A549 (cell line): ENCODE data around the gene GABRA5. TPM values are rescaled to one million over a fixed set of nuclear protein-coding genes. Genes with fewer than 3 reads are reported as not detected.

Experiments
- ATAC-seq, 2 experiments: fragments of 200-7000 bp in 1 of 2; fragments of >200 bp in 1 of 2; cut with Nextera tagmentation in 1 of 2; cut with Tn5 transposase in 1 of 2; 3 replicates each; pipeline versions ENCODE4 v1.8.0 to v1.9.1; 2018 to 2020; ENCODE audit warnings: mild to moderate bottlenecking in 1 of 2, moderate library complexity in 1 of 2
- CTCF ChIA-PET: fragments of 300-600 bp; sonication (Branson Sonifier 250); formaldehyde crosslinking; extraction: SDS; loops from one replicate; lab custom pipeline; 2021; ENCODE audit warnings: antibody characterized with exemption, inconsistent platforms; lab: Yijun Ruan, JAX
- POLR2A ChIA-PET: fragments of 350-600 bp; formaldehyde crosslinking; extraction: SDS; loops from one replicate; lab custom pipeline; 2021; ENCODE audit warnings: antibody characterized with exemption, inconsistent platforms; lab: Yijun Ruan, JAX
- DNase-seq, 2 experiments: peaks; one replicate each; pipeline versions ENCODE4 v3.0.0 to v3.0.0-alpha.2; 2011 to 2016; ENCODE audit warnings: low read depth in 1 of 2, low spot score in 1 of 2
- FAIRE-seq: peaks from 2 replicates; lab custom pipeline; 2011; peaks lifted over from hg19 to GRCh38; lab: Jason Lieb, UNC
- H3K27ac ChIP-seq, 2 experiments: fragments of >200 bp; sonication (Bioruptor Twin); formaldehyde crosslinking; 3 replicates each; pipeline ENCODE4 v1.5.1; 2016 to 2017
- H3K4me1 ChIP-seq: fragments of >200 bp; sonication (Bioruptor Twin); formaldehyde crosslinking; 3 replicates; pipeline ENCODE4 v1.6.1; 2016
- H3K4me2 ChIP-seq: fragments of >200 bp; sonication (Bioruptor Twin); formaldehyde crosslinking; 3 replicates; pipeline ENCODE4 v1.6.1; 2016
- H3K4me3 ChIP-seq: fragments of >200 bp; sonication (Bioruptor Twin); formaldehyde crosslinking; 3 replicates; pipeline ENCODE4 v1.5.1; 2016
- H3K9me3 ChIP-seq: fragments of >200 bp; sonication (Bioruptor Twin); formaldehyde crosslinking; 3 replicates; pipeline ENCODE4 v1.6.1; 2016
- ATOH8 ChIP-seq: fragments of 250-450 bp; sonication (Bioruptor Pico); IDR thresholded peaks from 2 replicates; pipeline ENCODE4 v1.5.0; 2020; ENCODE audit warnings: low read depth, mild to moderate bottlenecking, moderate library complexity
- CBX2 ChIP-seq: fragments of 200-600 bp; sonication (generic); IDR thresholded peaks from 2 replicates; pipeline ENCODE4 v1.6.1; 2016; ENCODE audit warnings: low read depth, mild to moderate bottlenecking, borderline replicate concordance
- CHD2 ChIP-seq: fragments of 150-350 bp; IDR thresholded peaks from 2 replicates; pipeline ENCODE4 v1.6.1; 2014; ENCODE audit warnings: low read length; ENCODE audit not compliant: partially characterized antibody
- CHD4 ChIP-seq: fragments of 200-600 bp; sonication (generic); IDR thresholded peaks from 2 replicates; pipeline ENCODE4 v1.6.1; 2016; ENCODE audit warnings: antibody characterized with exemption, mild to moderate bottlenecking, borderline replicate concordance
- CTCF ChIP-seq: fragments of >200 bp; sonication (Bioruptor Twin); formaldehyde crosslinking; IDR thresholded peaks from 3 replicates; pipeline ENCODE4 v1.5.1; 2016
- E2F6 ChIP-seq: IDR thresholded peaks from 2 replicates; pipeline ENCODE4 v1.6.1; 2012; ENCODE audit warnings: low read depth, borderline replicate concordance
- EHF ChIP-seq: fragments of 250-450 bp; sonication (Bioruptor Pico); IDR thresholded peaks from 2 replicates; pipeline ENCODE4 v1.5.0; 2020; ENCODE audit warnings: mild to moderate bottlenecking
- ELK1 ChIP-seq: fragments of 150-350 bp; IDR thresholded peaks from 2 replicates; pipeline ENCODE4 v1.6.1; 2014; ENCODE audit warnings: low read depth, mild to moderate bottlenecking, low read length
- ESRRA ChIP-seq: fragments of 150-350 bp; IDR thresholded peaks from 2 replicates; pipeline ENCODE4 v1.6.1; 2014; ENCODE audit warnings: mild to moderate bottlenecking, low read length, borderline replicate concordance
- FOSB ChIP-seq: fragments of 250-450 bp; sonication (Bioruptor Pico); IDR thresholded peaks from 2 replicates; pipeline ENCODE4 v1.5.0; 2020; ENCODE audit warnings: mild to moderate bottlenecking, moderate library complexity
- FOXS1 ChIP-seq: fragments of 250-450 bp; sonication (Bioruptor Pico); IDR thresholded peaks from 2 replicates; pipeline ENCODE4 v1.5.0; 2020; ENCODE audit warnings: mild to moderate bottlenecking, moderate library complexity
- GATA3 ChIP-seq: IDR thresholded peaks from 2 replicates; pipeline ENCODE4 v1.6.1; 2012; ENCODE audit warnings: borderline replicate concordance
- HMGXB4 ChIP-seq: fragments of 250-450 bp; sonication (Bioruptor Pico); IDR thresholded peaks from 2 replicates; pipeline ENCODE4 v1.5.0; 2021; ENCODE audit warnings: mild to moderate bottlenecking, moderate library complexity, borderline replicate concordance
- JUNB ChIP-seq: fragments of >200 bp; sonication (Bioruptor Twin); formaldehyde crosslinking; IDR thresholded peaks from 2 replicates; pipeline ENCODE4 v1.6.1; 2016
- MAX ChIP-seq: IDR thresholded peaks from 2 replicates; pipeline ENCODE4 v1.6.1; 2012
- MYC ChIP-seq: IDR thresholded peaks from 2 replicates; pipeline ENCODE4 v1.6.1; 2012; ENCODE audit warnings: mild to moderate bottlenecking, inconsistent platforms, low read length, improper control_type of control experiment, borderline replicate concordance
- PBX3 ChIP-seq: IDR thresholded peaks from 2 replicates; pipeline ENCODE4 v1.6.1; 2012
- POLR2A ChIP-seq: IDR thresholded peaks from 2 replicates; pipeline ENCODE4 v1.6.1; 2012; ENCODE audit warnings: mild to moderate bottlenecking, low read length
- RARB ChIP-seq: fragments of 250-450 bp; sonication (Bioruptor Pico); IDR thresholded peaks from 2 replicates; pipeline ENCODE4 v1.8.0; 2021; ENCODE audit warnings: mild to moderate bottlenecking, moderate library complexity
- RCOR1 ChIP-seq: fragments of 150-350 bp; IDR thresholded peaks from 2 replicates; pipeline ENCODE4 v1.6.1; 2014; ENCODE audit warnings: antibody characterized with exemption, low read length, low read depth
- REST ChIP-seq: fragments of 200-600 bp; sonication (generic); IDR thresholded peaks from 2 replicates; pipeline ENCODE4 v1.6.1; 2016; ENCODE audit warnings: antibody characterized with exemption, mild to moderate bottlenecking, moderate library complexity
- RFX5 ChIP-seq: fragments of 450-650 bp; IDR thresholded peaks from 2 replicates; pipeline ENCODE4 v1.7.1; 2014; ENCODE audit warnings: antibody characterized with exemption, mild to moderate bottlenecking, moderate library complexity
- SMC3 ChIP-seq: fragments of >200 bp; sonication (Bioruptor Twin); formaldehyde crosslinking; IDR thresholded peaks from 3 replicates; pipeline ENCODE4 v1.6.1; 2018; ENCODE audit warnings: inconsistent platforms
- TFCP2L1 ChIP-seq: fragments of 250-450 bp; sonication (Bioruptor Pico); IDR thresholded peaks from 2 replicates; pipeline ENCODE4 v1.5.0; 2021; ENCODE audit warnings: mild to moderate bottlenecking
- ZC3H11A ChIP-seq: fragments of 450-650 bp; IDR thresholded peaks from 2 replicates; pipeline ENCODE4 v1.6.1; 2014; ENCODE audit warnings: antibody characterized with exemption, mild to moderate bottlenecking
- WGBS: methylation state at CpG from one replicate; pipeline ENCODE4 v1.1.6; 2017; ENCODE audit errors: missing lambda C conversion rate; 5-methylcytosine and 5-hydroxymethylcytosine counted together
- polyA plus RNA-seq, 4 experiments: library from polyadenylated mRNA; depleted of rRNA in 3 of 4; stranded (reverse); fragments of >200 nt; fragmentation: RNase III in 1 of 4; extraction: RNeasy Plus Mini Kit Qiagen cat#74134 plus additional on column Dnase treatment in 1 of 4; gene quantifications; 2 replicates in 3 of 4; 3 replicates in 1 of 4; pipeline ENCODE4 v1.2.3, GENCODE V29; 2011 to 2017

The GABRA5 gene
- polyA plus RNA-seq, 2 of the 4 experiments (the other 2 are of a cell fraction), result 89.1 to 91.7 TPM

- TF ChIP-seq REST, result no peak
- no peak for TF ChIP-seq FOXS1 (CRISPR knock-in tag)
- TF ChIP-seq EHF (CRISPR knock-in tag), result no peak
- TF ChIP-seq RFX5, result no peak
- TF ChIP-seq GATA3, result no peak
- TF ChIP-seq JUNB, result no peak
- TF ChIP-seq ZC3H11A, result no peak
Observed at GRCh38 chr15:26873846-26874245, 7.0 kb downstream of the GABRA5 start (continued).

GRCh38 chr15:26874774-26875475 lies 8.1 kb downstream of the GABRA5 start:
- no peak for ATAC-seq
- Histone ChIP-seq H3K4me1 (no peaks in the 10 kb centered on the region), H3K27ac (no peak overlapping the region), H3K9me3 (no peaks in the 10 kb centered on the region), H3K4me2 (no peak overlapping the region), H3K4me3 (no peak overlapping the region)
- TF ChIP-seq MAX (no peak), E2F6 (no peak), RARB (CRISPR knock-in tag) (no peak), PBX3 (no peak), ESRRA (no peak), CHD4 (no peak), MYC (no peak), ELK1 (no peak), JUNB (no peak), TFCP2L1 (no peak), FOSB (CRISPR knock-in tag) (no peak)
- DNase-seq, result no peak
- 40% methylated on average over 6 of the region's 6 CpGs for WGBS
- CTCF ChIA-PET, result interaction anchor here (0.7 to 1.2 kb wide), 2 partner anchors 10 to 15 kb away, joined by 4 read pairs; no protein-coding TSS in a partner anchor
- POLR2A ChIA-PET, result no interaction called here
- FAIRE-seq, result no peak

- FAIRE-seq, result no peak
- 59% methylated on average over 8 of the region's 8 CpGs for WGBS
- TF ChIP-seq CBX2 (no peak), HMGXB4 (no peak), RCOR1 (no peak), CHD2 (no peak), ATOH8 (no peak), POLR2A (no peak), SMC3 (no peak), TFCP2L1 (no peak), CTCF (no peak)
Observed at GRCh38 chr15:26875476-26875850, 8.6 kb downstream of the GABRA5 start.

More at GRCh38 chr15:26875476-26875850, 8.6 kb downstream of the GABRA5 start:
- no peak for ATAC-seq
- CTCF ChIA-PET, result interaction anchor here (0.7 to 1.2 kb wide), 2 partner anchors 10 to 14 kb away, joined by 4 read pairs; no protein-coding TSS in a partner anchor
- no peak overlapping the region for H3K27ac ChIP-seq
- POLR2A ChIA-PET, result no interaction called here
- no peak overlapping the region for H3K4me3 ChIP-seq
- DNase-seq, result no peak
- no peaks in the 10 kb centered on the region for H3K4me1 ChIP-seq
- no peaks in the 10 kb centered on the region for H3K9me3 ChIP-seq
- no peak overlapping the region for H3K4me2 ChIP-seq
